IPS DF 19.7 (cell line): ENCODE results near the gene CSNK1D.

Experiments
- DNase-seq: peaks from one replicate; pipeline ENCODE4 v3.0.0-alpha.2; 2013; ENCODE audit warnings: low read depth, low spot score

CSNK1D gene

GRCh38 chr17:82228842-82229697 lies 44.4 kb downstream of the CSNK1D start, which contains the start of gene SLC16A3:
TSS of gene SLC16A3 (plus strand) at chr17:82229042. CDS start at chr17:82236009, 6,967 bp downstream.
- no peak for DNase-seq

GRCh38 chr17:82228278-82228841 lies 45.1 kb downstream of the CSNK1D start:
- DNase-seq = no peak

GRCh38 chr17:82227629-82228277 lies 45.7 kb downstream of the CSNK1D start:
- no peak for DNase-seq

GRCh38 chr17:82226809-82227628 lies 46.5 kb downstream of the CSNK1D start:
- DNase-seq = no peak

GRCh38 chr17:82226146-82226808 lies 47.2 kb downstream of the CSNK1D start:
- DNase-seq = no peak

- DNase-seq = no peak
These were observed 48.0 kb downstream of the CSNK1D start for GRCh38 chr17:82225368-82226029.

GRCh38 chr17:82224666-82225065 lies 48.8 kb downstream of the CSNK1D start:
- DNase-seq = no peak

- DNase-seq = no peak
These were observed 50.0 kb downstream of the CSNK1D start for GRCh38 chr17:82223517-82223916.

- DNase-seq = no peak
These were observed 50.7 kb downstream of the CSNK1D start for GRCh38 chr17:82222816-82223215.

- no peak for DNase-seq
These were observed 52.1 kb downstream of the CSNK1D start for GRCh38 chr17:82221341-82221902.

GRCh38 chr17:82219753-82220709 lies 53.5 kb downstream of the CSNK1D start:
- DNase-seq = no peak

- no peak for DNase-seq
These were observed 54.4 kb downstream of the CSNK1D start for GRCh38 chr17:82219083-82219482.

- no peak for DNase-seq
These were observed 55.0 kb downstream of the CSNK1D start for GRCh38 chr17:82218349-82219075.

- DNase-seq = no peak
These were observed 55.8 kb downstream of the CSNK1D start for GRCh38 chr17:82217530-82218204.

GRCh38 chr17:82217120-82217529 lies 56.4 kb downstream of the CSNK1D start:
- DNase-seq = no peak

- no peak for DNase-seq
These were observed 57.0 kb downstream of the CSNK1D start for GRCh38 chr17:82216301-82217119.

GRCh38 chr17:82215972-82216300 lies 57.6 kb downstream of the CSNK1D start:
- no peak for DNase-seq
